K562 (cell line): ENCODE data around the gene OR4Q3. TPM values are rescaled to one million over a fixed set of nuclear protein-coding genes. Genes with fewer than 3 reads are reported as not detected.
"Not testable (repeated sequence)": the region's sequence is repeated elsewhere in the genome, so short reads cannot be mapped to it uniquely, and the experiment has no call there.

Source experiments
- ATAC-seq: fragments of 200-7000 bp; cut with Tn5 transposase; 3 replicates; pipeline ENCODE4 v1.9.1; 2020; ENCODE audit warnings: moderate library complexity
- BruUV-seq: library from RNA; stranded (reverse); fragments of 400-500 nt; replicated peaks from 2 replicates; lab custom pipeline; 2021; lab: Mats Ljungman, UMichigan
- CTCF ChIA-PET: fragments of 300-600 bp; formaldehyde crosslinking; extraction: SDS; loops from one replicate; lab custom pipeline; 2021; ENCODE audit warnings: low intra/inter-chr PET ratio; lab: Yijun Ruan, JAX
- POLR2A ChIA-PET: fragments of 300-600, 350-650 bp; sonication (Branson Sonifier 250); formaldehyde crosslinking; extraction: SDS; loops from one replicate; lab custom pipeline; 2021; ENCODE audit warnings: antibody characterized with exemption, inconsistent platforms; lab: Yijun Ruan, JAX
- DNase-seq, 4 experiments: peaks; one replicate each; pipeline versions ENCODE4 v3.0.0 to v3.0.0-alpha.2; 2011 to 2018; ENCODE audit warnings: low spot score in 3 of 4, mixed read lengths in 3 of 4; ENCODE audit errors: extremely low read depth in 1 of 4
- FAIRE-seq: peaks from 2 replicates; lab custom pipeline; 2011; peaks lifted over from hg19 to GRCh38; lab: Jason Lieb, UNC
- H2AFZ ChIP-seq: 2 replicates; pipeline ENCODE4 v1.6.0; 2011; ENCODE audit warnings: low read depth, low read length, control low read depth, inconsistent platforms
- H3K27ac ChIP-seq: fragments of 200-600 bp; 3 replicates; pipeline ENCODE4 v1.8.0; 2011; ENCODE audit warnings: low read depth, mild to moderate bottlenecking, control low read depth, inconsistent platforms, low read length, moderate library complexity, mixed read lengths; ENCODE audit errors: extremely low read depth
- H3K27me3 ChIP-seq, 2 experiments: fragments of 300-600 bp in 1 of 2; 2 replicates in 1 of 2; 3 replicates in 1 of 2; pipeline versions ENCODE4 v1.6.0 to v1.8.0; 2011; ENCODE audit warnings: inconsistent platforms in 2 of 2, low read length in 2 of 2, mild to moderate bottlenecking in 1 of 2, mixed read lengths in 1 of 2, moderate library complexity in 1 of 2; ENCODE audit not compliant: control insufficient read depth in 2 of 2, insufficient read depth in 2 of 2
- H3K36me3 ChIP-seq: fragments of 300-600 bp; 3 replicates; pipeline ENCODE4 v1.8.0; 2011; ENCODE audit warnings: mild to moderate bottlenecking, low read length, inconsistent platforms; ENCODE audit not compliant: control insufficient read depth, insufficient read depth
- H3K4me1 ChIP-seq, 2 experiments: fragments of 200-600 bp in 1 of 2; replicated peaks in 1 of 2; 2 replicates in 1 of 2; 3 replicates in 1 of 2; pipeline versions ENCODE4 v1.5.1 to v1.8.0; 2011; ENCODE audit warnings: inconsistent platforms in 2 of 2, low read length in 2 of 2, mild to moderate bottlenecking in 1 of 2, mixed read lengths in 1 of 2, moderate library complexity in 1 of 2; ENCODE audit not compliant: control insufficient read depth in 2 of 2, insufficient read depth in 2 of 2
- H3K4me2 ChIP-seq: 2 replicates; pipeline ENCODE4 v1.6.1; 2011; ENCODE audit warnings: low read length, control low read depth, inconsistent platforms, mixed read lengths; ENCODE audit not compliant: insufficient read depth
- H3K4me3 ChIP-seq: fragments of 200-600 bp; sonication (generic), shearing (Covaris generic); 2 replicates; pipeline ENCODE4 v1.5.1; 2016; ENCODE audit warnings: control low read depth, inconsistent platforms
- H3K79me2 ChIP-seq: fragments of 200-600 bp; 3 replicates; pipeline ENCODE4 v1.8.0; 2011; ENCODE audit warnings: low read length, inconsistent platforms; ENCODE audit not compliant: control insufficient read depth, insufficient read depth
- H3K9ac ChIP-seq, 2 experiments: 2 replicates each; pipeline versions ENCODE4 v1.6.0 to v1.6.1; 2011; ENCODE audit warnings: low read depth in 2 of 2, low read length in 2 of 2, control low read depth in 1 of 2, inconsistent platforms in 1 of 2, mild to moderate bottlenecking in 1 of 2, mixed read lengths in 1 of 2; ENCODE audit not compliant: insufficient read depth in 1 of 2
- H3K9me1 ChIP-seq: one replicate; pipeline ENCODE4 v1.6.0; 2011; ENCODE audit warnings: inconsistent platforms, mild to moderate bottlenecking, low read length, moderate library complexity; ENCODE audit not compliant: control insufficient read depth, insufficient read depth
- H3K9me3 ChIP-seq: replicated peaks from 2 replicates; pipeline ENCODE4 v1.5.1; 2011; ENCODE audit warnings: low read depth, low read length, inconsistent platforms; ENCODE audit not compliant: control insufficient read depth, insufficient read depth
- H4K20me1 ChIP-seq: replicated peaks from 2 replicates; pipeline ENCODE4 v1.6.1; 2011; ENCODE audit warnings: low read length, inconsistent platforms, mixed read lengths; ENCODE audit not compliant: control insufficient read depth, insufficient read depth
- EZH2 ChIP-seq: IDR thresholded peaks from 2 replicates; pipeline ENCODE4 v1.6.1; 2012; ENCODE audit warnings: low read depth, mild to moderate bottlenecking, inconsistent platforms, low read length, borderline replicate concordance
- KDM2B ChIP-seq: fragments of 250-450 bp; sonication (Bioruptor Pico); IDR thresholded peaks from 2 replicates; pipeline ENCODE4 v1.8.0; 2021; ENCODE audit warnings: mild to moderate bottlenecking, moderate library complexity
- MAFF ChIP-seq: IDR thresholded peaks from 2 replicates; pipeline ENCODE4 v1.6.1; 2012; ENCODE audit warnings: low read length, improper control_type of control experiment
- MITF ChIP-seq: IDR thresholded peaks from 2 replicates; pipeline ENCODE4 v1.6.1; 2014; ENCODE audit warnings: antibody characterized with exemption
- PTTG1 ChIP-seq: fragments of 450-650 bp; IDR thresholded peaks from 2 replicates; pipeline ENCODE4 v1.6.1; 2016; ENCODE audit warnings: low read depth, mild to moderate bottlenecking, missing genetic modification characterization, missing compliant biosample characterization
- RBM25 ChIP-seq: fragments of 200-400 bp; formaldehyde crosslinking; IDR thresholded peaks from 2 replicates; pipeline ENCODE4 v1.6.1; 2018; ENCODE audit warnings: low read length, low read depth, moderate library complexity; ENCODE audit not compliant: severe bottlenecking
- RHOXF2B ChIP-seq: fragments of 250-450 bp; sonication (Bioruptor Pico); conservative IDR thresholded peaks from 2 replicates; pipeline ENCODE4 v1.5.1; 2021
- SMAD4 ChIP-seq: fragments of 250-450 bp; sonication (Bioruptor Pico); conservative IDR thresholded peaks from 2 replicates; pipeline ENCODE4 v1.8.0; 2021; ENCODE audit warnings: inconsistent platforms, mild to moderate bottlenecking, moderate library complexity
- TBP ChIP-seq: optimal IDR thresholded peaks from 2 replicates; pipeline ENCODE3; 2011; ENCODE audit warnings: low read depth, low read length, improper control_type of control experiment
- USF1 ChIP-seq: sonication (generic); formaldehyde crosslinking; IDR thresholded peaks from 2 replicates; pipeline ENCODE4 v1.9.0; 2022; ENCODE audit warnings: mild to moderate bottlenecking, missing genetic modification reagents
- ZNF561 ChIP-seq: fragments of 450-650 bp; formaldehyde crosslinking; conservative IDR thresholded peaks from 2 replicates; pipeline ENCODE4 v1.4.0; 2020; ENCODE audit warnings: mild to moderate bottlenecking, moderate library complexity
- WGBS: fragments of 100-300 bp; shearing (Covaris generic); methylation state at CpG from one replicate; pipeline ENCODE4 v1.1.6; 2016; ENCODE audit warnings: low coverage, mixed read lengths; ENCODE audit not compliant: insufficient coverage; ENCODE audit errors: missing lambda C conversion rate; 5-methylcytosine and 5-hydroxymethylcytosine counted together
- in situ Hi-C: fragments of 300-500 bp; cut with MboI; formaldehyde crosslinking; loops from 4 replicates; pipeline ENCODE4 v1.15.0; 2018; ENCODE audit warnings: inconsistent platforms, mixed read lengths
- intact Hi-C: fragments of 100-400 bp; cut with micrococcal nuclease; formaldehyde crosslinking; loops from 2 replicates; pipeline ENCODE4 v1.14.2; 2022
- polyA plus RNA-seq, 8 experiments: library from polyadenylated mRNA; depleted of rRNA in 4 of 8; stranded (reverse) in 5 of 8; unstranded in 3 of 8; fragments of >200 nt; fragmentation: Nextera tagmentation in 2 of 8; fragmentation: Illumina TruSeq in 1 of 8; extraction: Ambion mirVana in 2 of 8; extraction: Trizol in 1 of 8; gene quantifications; 2 replicates each; pipeline versions ENCODE4 v1.2.1 to v1.2.3, GENCODE V29; 2011 to 2014; ENCODE audit warnings: inconsistent platforms in 1 of 8, missing spikeins in 1 of 8
- total RNA-seq, 7 experiments: library from RNA; depleted of rRNA in 6 of 7; stranded (reverse); fragments of >200 nt in 6 of 7; fragmentation: Illumina TruSeq in 2 of 7; extraction: Trizol in 2 of 7; gene quantifications; 2 replicates each; pipeline versions ENCODE4 v1.2.1 to v1.2.3, GENCODE V29; 2011 to 2021; ENCODE audit warnings: low replicate concordance in 1 of 7

OR4Q3 gene
- total and polyA plus RNA-seq, 9 of the 15 experiments (the other 6 are each of a cell fraction or from before 2014, with no cell fraction given): not detected

- no peak overlapping the region for H2AFZ ChIP-seq
- no peaks in the 10 kb centered on the region for H3K9me3 ChIP-seq
- no peak for ATAC-seq
- in situ Hi-C loops: no loop called here
- H3K27me3 ChIP-seq: no peaks in the 10 kb centered on the region
- no peak for FAIRE-seq
- H3K36me3 ChIP-seq: no peaks in the 10 kb centered on the region
- H3K79me2 ChIP-seq: no peaks in the 10 kb centered on the region
- ChIA-PET CTCF (no interaction called here), POLR2A (no interaction called here)
- intact Hi-C loops: no loop called here
- BruUV-seq: no TSS peak
- H3K9me1 ChIP-seq: no peaks in the 10 kb centered on the region
- no peak overlapping the region for H3K4me3 ChIP-seq
- TF ChIP-seq MAFF (no peak), MITF (no peak), SMAD4 (CRISPR knock-in tag) (no peak), TBP (no peak), RHOXF2B (CRISPR knock-in tag) (no peak), USF1 (CRISPR knock-in tag) (no peak), RBM25 (no peak), KDM2B (CRISPR knock-in tag) (no peak), PTTG1 (tag) (no peak), EZH2 (no peak), ZNF561 (CRISPR knock-in tag) (no peak)
- DNase-seq: no peak
- no peaks in the 10 kb centered on the region for H3K4me1 ChIP-seq
- WGBS: 19% methylated on average over 1 of the region's 1 CpG
- no peak overlapping the region for H3K27ac ChIP-seq
- H3K4me2 ChIP-seq: no peak overlapping the region
- no peak overlapping the region for H3K9ac ChIP-seq
- no peaks in the 10 kb centered on the region for H4K20me1 ChIP-seq
Measured at GRCh38 chr14:19771895-19772430, 28.6 kb downstream of the OR4Q3 start.

GRCh38 chr14:19772454-19772853 lies 29.1 kb downstream of the OR4Q3 start:
- H3K9me3 ChIP-seq, POLR2A ChIA-PET, CTCF ChIA-PET, H3K79me2 ChIP-seq, H2AFZ ChIP-seq, H3K9me1 ChIP-seq, H3K27ac ChIP-seq, in situ Hi-C loops, BruUV-seq, H4K20me1 ChIP-seq, H3K4me2 ChIP-seq, ATAC-seq, H3K27me3 ChIP-seq, DNase-seq, H3K4me3 ChIP-seq, FAIRE-seq, H3K36me3 ChIP-seq, H3K4me1 ChIP-seq, intact Hi-C loops, H3K9ac ChIP-seq: not testable (repeated sequence)
- WGBS: 0% methylated on average over 2 of the region's 2 CpGs
